Urinary bladder (tissue), 4 donors: Measurements from ENCODE around the gene SLC35D3. TPM values are rescaled to one million over a fixed set of nuclear protein-coding genes. Genes with fewer than 3 reads are reported as not detected.
"Not testable (repeated sequence)": the region's sequence is repeated elsewhere in the genome, so short reads cannot be mapped to it uniquely, and the experiment has no call there.

Experiments
- DNase-seq: peaks from one replicate; pipeline ENCODE4 v3.0.0-alpha.2; 2015; ENCODE audit errors: extremely low spot score
- H3K27ac ChIP-seq: one replicate; pipeline ENCODE4 v1.5.1; 2013; ENCODE audit warnings: low read depth, mild to moderate bottlenecking, moderate library complexity
- H3K36me3 ChIP-seq: one replicate; pipeline ENCODE4 v1.6.1; 2013; ENCODE audit warnings: mild to moderate bottlenecking, moderate library complexity; ENCODE audit not compliant: insufficient read depth
- H3K4me1 ChIP-seq: one replicate; pipeline ENCODE4 v1.6.1; 2013; ENCODE audit warnings: mild to moderate bottlenecking, moderate library complexity; ENCODE audit not compliant: insufficient read depth
- H3K4me3 ChIP-seq: one replicate; pipeline ENCODE4 v1.5.1; 2013; ENCODE audit warnings: low read depth, low read length
- whole genome bisulfite sequencing: extraction: QIAGEN DNeasy Blood & Tissue Kit; methylation state at CpG from one replicate; pipeline ENCODE4 v1.1.7; 2013; 5-methylcytosine and 5-hydroxymethylcytosine counted together
- polyA plus RNA-seq: library from polyadenylated mRNA; stranded (reverse); fragments of 200-250 nt; gene quantifications from one replicate; pipeline ENCODE4 v1.2.3, GENCODE V29; 2013
- total RNA-seq: library from RNA; depleted of rRNA; stranded (reverse); fragments of >200 nt; gene quantifications from one replicate; pipeline ENCODE4 v1.2.3, GENCODE V29; 2014
- donor health status: healthy with polysubstance abuse.
- donor health status: healthy.

Gene SLC35D3
- total and polyA plus RNA-seq, 2 donors, result 0.09 to 0.16 TPM

GRCh38 chr6:136932599-136932998 lies 10.5 kb downstream of the SLC35D3 start:
- no peak overlapping the region for H3K27ac ChIP-seq
- no peaks in the 10 kb centered on the region for H3K36me3 ChIP-seq
- H3K4me1 ChIP-seq, result peaks cover 2% of the 10 kb centered on the region
- 86% methylated on average over 2 of the region's 2 CpGs for WGBS
- DNase-seq, result no peak
- H3K4me3 ChIP-seq, result no peak overlapping the region

GRCh38 chr6:136945072-136945471 lies 23.0 kb downstream of the SLC35D3 start:
- Histone ChIP-seq H3K4me3 (no peak overlapping the region), H3K27ac (no peak overlapping the region), H3K36me3 (no peaks in the 10 kb centered on the region), H3K4me1 (no peaks in the 10 kb centered on the region)
- no peak for DNase-seq
- WGBS, result 66% methylated on average over 1 of the region's 1 CpG

- no peak for DNase-seq
- 83% methylated on average over 4 of the region's 4 CpGs for WGBS
Observed at GRCh38 chr6:136945711-136946121, 23.6 kb downstream of the SLC35D3 start.

DNA sequence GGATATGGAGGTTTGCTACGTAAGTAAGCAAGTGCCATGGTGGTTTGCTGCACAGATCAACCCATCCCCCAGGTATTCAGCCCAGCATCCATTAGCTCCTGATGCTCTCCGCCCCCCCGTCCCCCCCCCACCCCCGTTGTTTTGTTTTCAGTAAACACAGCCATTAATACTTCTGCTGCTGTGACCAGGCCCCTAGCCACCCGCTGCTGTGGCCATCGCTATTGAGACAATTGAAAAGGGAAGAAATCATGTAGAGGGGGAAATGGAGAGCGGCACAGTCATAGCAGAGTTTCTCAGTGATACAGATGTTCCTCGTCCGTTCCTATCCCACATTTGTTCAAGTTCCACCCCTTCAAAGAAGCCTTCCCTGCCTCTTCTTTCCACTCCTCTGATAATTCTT lies 24.9 kb downstream of the SLC35D3 start:
- WGBS, result 43% methylated on average over 9 of the region's 9 CpGs
- no peak for DNase-seq
- Histone ChIP-seq H3K36me3 (no peaks in the 10 kb centered on the region), H3K4me1 (no peaks in the 10 kb centered on the region), H3K4me3 (no peak overlapping the region), H3K27ac (no peak overlapping the region)

More at GRCh38 chr6:136945711-136946121, 23.6 kb downstream of the SLC35D3 start:
- H3K27ac ChIP-seq, result no peak overlapping the region
- no peaks in the 10 kb centered on the region for H3K36me3 ChIP-seq
- H3K4me3 ChIP-seq, result no peak overlapping the region
- no peaks in the 10 kb centered on the region for H3K4me1 ChIP-seq

GRCh38 chr6:136949957-136950356 lies 27.9 kb downstream of the SLC35D3 start:
- not testable (repeated sequence) for H3K36me3 ChIP-seq, H3K4me3 ChIP-seq, H3K27ac ChIP-seq, H3K4me1 ChIP-seq, DNase-seq
- 91% methylated on average over 3 of the region's 3 CpGs for WGBS

- Histone ChIP-seq H3K4me3 (no peak overlapping the region), H3K27ac (no peak overlapping the region), H3K4me1 (no peaks in the 10 kb centered on the region), H3K36me3 (no peaks in the 10 kb centered on the region)
- 88% methylated on average over 4 of the region's 4 CpGs for WGBS
- no peak for DNase-seq
Observed at GRCh38 chr6:136950436-136951126, 28.5 kb downstream of the SLC35D3 start.

GRCh38 chr6:136952714-136953260 lies 30.7 kb downstream of the SLC35D3 start:
- H3K27ac ChIP-seq, result no peak overlapping the region
- 43% methylated on average over 7 of the region's 7 CpGs for WGBS
- no peaks in the 10 kb centered on the region for H3K36me3 ChIP-seq
- no peak for DNase-seq
- no peaks in the 10 kb centered on the region for H3K4me1 ChIP-seq
- H3K4me3 ChIP-seq, result no peak overlapping the region

DNA sequence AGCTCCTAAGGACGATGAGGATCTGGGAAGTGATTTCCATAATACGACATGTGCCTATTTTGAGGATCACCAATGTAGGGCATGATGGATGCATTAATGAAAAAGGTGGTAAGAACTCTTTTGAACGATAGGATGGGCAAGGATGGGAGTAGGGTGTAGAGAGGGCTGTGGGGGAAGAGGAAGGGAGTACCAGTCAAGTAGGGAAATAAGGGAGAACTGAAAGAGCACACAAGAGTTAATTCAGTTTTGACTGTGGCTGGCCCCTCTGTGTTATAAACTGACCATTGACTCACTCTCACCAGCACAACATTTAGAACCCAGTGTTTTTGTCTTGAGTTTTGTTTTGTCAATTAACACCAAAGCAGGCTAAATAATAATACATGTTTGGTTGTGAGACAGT lies 33.0 kb downstream of the SLC35D3 start:
- Histone ChIP-seq H3K27ac (no peak overlapping the region), H3K36me3 (no peaks in the 10 kb centered on the region), H3K4me1 (no peaks in the 10 kb centered on the region), H3K4me3 (no peak overlapping the region)
- DNase-seq, result no peak
- WGBS, result 84% methylated on average over 3 of the region's 3 CpGs

DNA sequence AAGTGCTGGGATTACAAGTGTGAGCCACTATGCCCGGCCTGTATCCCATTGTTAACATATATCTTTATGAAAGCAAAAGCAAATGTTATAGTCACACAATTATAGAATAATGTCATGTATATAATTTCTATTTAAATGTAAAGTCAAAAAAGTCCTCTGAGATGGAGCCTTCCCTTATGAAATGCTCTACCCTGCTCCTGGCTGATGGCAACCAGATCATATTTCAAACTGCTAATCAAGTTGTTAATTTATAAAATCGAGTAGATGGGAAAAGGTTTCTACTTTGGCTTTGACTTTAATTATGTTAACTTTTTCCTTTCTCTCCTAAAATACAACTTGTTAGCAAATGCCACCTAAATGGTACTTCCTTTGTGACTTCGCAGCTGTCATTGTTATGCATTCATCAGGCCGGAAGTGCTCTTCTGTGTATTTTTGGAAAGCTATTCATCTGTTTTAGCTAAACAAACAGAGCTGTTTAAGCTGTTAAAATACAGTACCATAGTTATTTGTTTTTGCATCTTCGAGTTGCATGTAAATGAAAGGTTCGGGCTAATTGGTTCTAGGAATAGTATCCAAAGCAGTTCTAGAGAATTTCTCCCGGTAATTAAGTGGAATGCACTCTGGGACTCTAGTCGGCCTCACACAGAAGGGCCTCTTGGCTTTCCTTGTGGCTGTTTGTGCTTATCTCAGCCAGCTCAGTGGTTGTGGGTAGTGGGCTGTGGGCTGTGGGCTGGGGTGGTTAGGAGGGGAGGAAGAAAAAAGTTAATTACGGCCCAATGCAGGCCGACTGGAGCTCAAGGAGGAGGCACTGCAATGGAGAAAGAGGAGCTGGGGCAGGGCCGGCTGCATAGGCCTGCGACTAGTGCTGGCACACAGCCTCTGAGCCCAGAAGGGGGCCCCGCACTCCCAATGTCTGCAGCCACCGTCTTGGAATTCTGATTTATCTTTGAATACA lies 34.8 kb downstream of the SLC35D3 start:
- 53% methylated on average over 14 of the region's 14 CpGs for WGBS
- no peak for DNase-seq
- H3K27ac ChIP-seq, result no peak overlapping the region
- no peaks in the 10 kb centered on the region for H3K4me1 ChIP-seq
- no peaks in the 10 kb centered on the region for H3K36me3 ChIP-seq
- H3K4me3 ChIP-seq, result no peak overlapping the region

GRCh38 chr6:136958168-136958567 lies 36.1 kb downstream of the SLC35D3 start:
- DNase-seq, result no peak
- Histone ChIP-seq H3K4me1 (no peaks in the 10 kb centered on the region), H3K4me3 (no peak overlapping the region), H3K36me3 (no peaks in the 10 kb centered on the region), H3K27ac (no peak overlapping the region)
- WGBS, result 81% methylated on average over 5 of the region's 5 CpGs

- no peaks in the 10 kb centered on the region for H3K36me3 ChIP-seq
- no peak overlapping the region for H3K27ac ChIP-seq
- no peaks in the 10 kb centered on the region for H3K4me1 ChIP-seq
- no peak for DNase-seq
- no peak overlapping the region for H3K4me3 ChIP-seq
- WGBS, result 46% methylated on average over 14 of the region's 14 CpGs
Observed at GRCh38 chr6:136959471-136959891, 37.4 kb downstream of the SLC35D3 start.

GRCh38 chr6:136959935-136960334 lies 37.8 kb downstream of the SLC35D3 start:
- 74% methylated on average over 6 of the region's 6 CpGs for WGBS
- H3K27ac ChIP-seq, DNase-seq, H3K4me3 ChIP-seq, H3K4me1 ChIP-seq, H3K36me3 ChIP-seq: not testable (repeated sequence)

DNA sequence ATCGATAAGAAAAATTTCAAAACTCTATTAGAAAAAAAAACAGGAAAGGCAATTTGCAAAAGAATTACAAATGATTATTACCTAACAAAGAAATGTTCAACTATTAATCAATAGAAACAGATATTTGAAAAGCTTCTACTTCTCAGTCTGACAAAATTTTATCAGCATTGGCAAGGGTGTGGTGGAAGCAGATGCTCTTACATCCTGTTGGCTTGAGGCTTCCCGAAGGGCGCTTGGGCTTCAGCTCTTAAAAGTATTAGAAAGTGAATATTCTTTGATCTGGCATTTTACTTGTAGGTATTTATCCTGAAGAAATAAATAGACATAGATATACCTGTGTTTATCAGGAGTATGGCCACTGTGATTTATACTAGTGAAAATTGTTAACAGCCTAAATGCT lies 38.7 kb downstream of the SLC35D3 start:
- Histone ChIP-seq H3K27ac (no peak overlapping the region), H3K4me3 (no peak overlapping the region), H3K36me3 (no peaks in the 10 kb centered on the region), H3K4me1 (no peaks in the 10 kb centered on the region)
- WGBS, result 78% methylated on average over 3 of the region's 3 CpGs
- no peak for DNase-seq

GRCh38 chr6:136961848-136962247 lies 39.7 kb downstream of the SLC35D3 start:
- Histone ChIP-seq H3K36me3 (no peaks in the 10 kb centered on the region), H3K4me3 (no peak overlapping the region), H3K27ac (no peak overlapping the region), H3K4me1 (no peaks in the 10 kb centered on the region)
- no peak for DNase-seq
- WGBS, result 72% methylated on average over 5 of the region's 5 CpGs
